ENCODE data around the gene MYO1C.

GRCh38 chr17:1505586-1505985, 13.1 kb upstream of the MYO1C start:
- TF ChIP-seq, protein P1, sequence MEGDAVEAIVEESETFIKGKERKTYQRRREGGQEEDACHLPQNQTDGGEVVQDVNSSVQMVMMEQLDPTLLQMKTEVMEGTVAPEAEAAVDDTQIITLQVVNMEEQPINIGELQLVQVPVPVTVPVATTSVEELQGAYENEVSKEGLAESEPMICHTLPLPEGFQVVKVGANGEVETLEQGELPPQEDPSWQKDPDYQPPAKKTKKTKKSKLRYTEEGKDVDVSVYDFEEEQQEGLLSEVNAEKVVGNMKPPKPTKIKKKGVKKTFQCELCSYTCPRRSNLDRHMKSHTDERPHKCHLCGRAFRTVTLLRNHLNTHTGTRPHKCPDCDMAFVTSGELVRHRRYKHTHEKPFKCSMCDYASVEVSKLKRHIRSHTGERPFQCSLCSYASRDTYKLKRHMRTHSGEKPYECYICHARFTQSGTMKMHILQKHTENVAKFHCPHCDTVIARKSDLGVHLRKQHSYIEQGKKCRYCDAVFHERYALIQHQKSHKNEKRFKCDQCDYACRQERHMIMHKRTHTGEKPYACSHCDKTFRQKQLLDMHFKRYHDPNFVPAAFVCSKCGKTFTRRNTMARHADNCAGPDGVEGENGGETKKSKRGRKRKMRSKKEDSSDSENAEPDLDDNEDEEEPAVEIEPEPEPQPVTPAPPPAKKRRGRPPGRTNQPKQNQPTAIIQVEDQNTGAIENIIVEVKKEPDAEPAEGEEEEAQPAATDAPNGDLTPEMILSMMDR (IDR thresholded peaks at IDR 0.05): no peak
- TF ChIP-seq POLR2A (IDR thresholded peaks at IDR 0.05): no peak

Measured in thyroid gland (tissue), 4 donors.